NCI-H526 treated with DMSO at 0.1 percent for 48 hours (cell line): Measurements from ENCODE around the gene FGFR1OP2.

Source experiments
- DNase-seq: peaks from one replicate; lab custom pipeline; 2025; lab: John Stamatoyannopoulos, UW

The FGFR1OP2 gene

DNA sequence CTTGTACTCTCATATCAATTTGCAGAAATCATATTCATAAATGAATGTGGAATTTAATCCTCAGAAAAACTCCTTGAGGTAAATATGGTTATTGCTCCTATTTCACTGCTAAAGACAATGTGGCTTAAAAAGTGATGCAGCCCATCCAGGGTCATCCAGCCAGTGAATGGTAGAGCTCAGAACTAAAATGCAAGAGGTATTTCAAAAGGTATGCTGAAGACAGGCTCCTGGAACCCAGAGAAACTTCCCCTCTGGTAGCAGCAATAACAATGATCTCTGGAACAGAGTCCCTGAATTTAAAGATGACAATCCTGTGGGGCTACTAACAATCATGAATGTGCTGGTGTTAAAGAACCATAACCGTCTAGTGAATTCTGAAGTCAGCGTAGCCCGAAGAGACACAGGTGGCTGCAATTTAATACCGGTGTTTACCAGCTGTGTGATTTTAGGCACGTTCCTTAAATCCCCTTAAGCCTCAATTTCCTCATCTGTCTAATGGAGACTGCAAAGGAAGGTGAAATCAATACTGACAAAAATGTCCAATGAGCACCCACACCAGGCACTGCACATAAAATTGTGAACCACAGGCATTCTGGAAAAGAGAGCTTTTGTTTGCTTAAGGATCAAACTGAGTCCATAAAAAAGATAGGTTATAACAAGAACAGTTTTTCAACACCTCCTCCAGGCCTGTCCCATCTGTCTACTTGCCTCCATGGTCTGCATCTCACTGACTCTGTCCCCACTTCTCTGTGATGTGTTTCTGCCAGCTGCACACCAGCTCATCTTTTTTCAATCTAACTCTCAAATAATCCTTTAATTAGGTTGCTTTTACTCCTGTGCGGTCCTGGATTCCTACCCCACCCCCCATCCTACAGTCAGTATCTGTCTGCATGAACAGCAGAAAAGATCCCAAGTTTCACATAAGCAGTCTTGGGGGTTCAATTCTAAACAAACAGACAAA lies 65.4 kb downstream of the FGFR1OP2 start:
- DNase-seq: no peak

DNA sequence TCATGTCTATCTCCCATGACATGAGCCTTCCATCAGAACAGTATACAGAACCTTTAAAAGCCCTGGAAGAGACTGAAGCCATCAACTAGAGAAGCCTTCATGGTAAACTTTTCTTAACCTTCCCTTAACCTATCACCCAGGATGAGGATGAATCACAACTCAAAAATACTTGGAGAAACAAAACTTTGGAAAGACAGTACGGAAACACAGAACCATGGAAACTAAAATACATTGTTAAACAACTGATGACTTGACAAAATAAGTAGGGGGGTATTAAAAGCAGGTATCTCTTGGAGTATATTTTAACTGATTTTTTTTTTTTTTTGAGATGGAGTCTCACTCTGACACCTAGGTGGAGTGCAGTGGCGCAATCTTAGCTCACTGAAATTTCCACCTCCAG lies 67.2 kb downstream of the FGFR1OP2 start:
- DNase-seq: no peak

DNA sequence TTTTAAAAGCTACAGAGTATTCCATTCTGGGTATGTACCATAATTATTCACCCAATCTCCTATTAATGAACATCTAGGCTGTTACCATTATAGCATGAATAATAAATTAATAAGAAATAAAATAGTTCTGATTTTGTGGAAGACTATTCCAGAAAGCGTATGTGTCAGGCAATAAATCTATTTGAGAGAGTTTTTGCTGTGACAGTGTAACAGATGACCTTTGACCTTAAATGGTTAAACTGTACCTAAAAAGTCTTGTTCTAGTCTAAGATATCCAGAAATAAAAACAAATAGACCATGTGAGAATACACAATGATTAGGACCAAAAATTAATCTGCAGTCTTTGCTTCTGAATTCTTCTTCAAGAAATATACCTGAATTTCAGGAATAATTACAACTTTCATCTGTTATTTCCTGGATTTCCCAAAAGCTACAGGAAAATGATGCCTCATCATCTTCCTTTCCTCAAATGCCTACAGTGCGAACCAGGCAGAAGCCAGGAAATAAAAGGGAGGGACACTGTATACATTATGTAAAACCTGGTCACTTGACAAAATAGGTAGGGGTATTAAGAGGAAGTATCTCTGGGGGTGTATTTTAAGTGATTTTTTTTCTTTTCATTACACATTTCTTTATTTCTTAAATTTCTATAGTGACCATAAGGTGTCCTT lies 68.7 kb downstream of the FGFR1OP2 start:
- no peak for DNase-seq

DNA sequence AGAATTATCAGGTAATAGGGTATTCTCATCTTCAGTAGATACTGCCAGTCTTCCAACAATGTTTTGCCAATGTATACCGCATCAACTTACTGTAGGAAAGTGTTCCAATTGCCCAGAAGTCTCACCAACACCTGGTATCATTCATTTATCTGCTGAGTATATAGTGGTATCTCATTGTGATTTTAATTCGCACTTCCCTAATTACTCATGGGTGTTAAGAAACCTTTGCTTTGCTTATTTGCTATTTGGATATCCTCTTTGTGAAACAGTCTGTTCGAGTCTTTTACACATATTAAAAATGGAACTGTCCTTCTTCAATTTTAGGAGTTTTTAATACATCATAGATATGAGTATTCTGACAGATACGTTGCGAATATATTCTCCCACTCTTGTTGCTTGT lies 69.8 kb downstream of the FGFR1OP2 start:
- no peak for DNase-seq

DNA sequence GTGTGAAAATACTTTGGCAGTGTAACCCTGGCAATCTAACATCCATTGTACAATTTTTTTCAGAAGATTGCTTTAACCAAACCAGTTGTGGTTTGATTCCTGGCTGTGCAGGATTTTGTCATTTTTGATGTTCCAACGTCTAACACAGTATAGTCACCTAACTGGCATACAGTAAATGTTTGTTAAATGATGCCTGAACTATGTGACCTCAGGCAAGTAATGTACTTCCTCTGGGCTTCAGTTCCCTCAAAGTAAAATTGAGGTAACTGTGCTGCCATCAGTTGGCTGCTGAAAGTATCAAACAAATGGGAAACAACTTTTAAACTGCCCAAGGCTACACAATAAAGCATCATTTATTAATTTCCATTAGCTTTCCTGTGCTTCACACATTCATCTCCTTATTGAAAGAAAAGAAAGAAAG lies 71.6 kb downstream of the FGFR1OP2 start:
- no peak for DNase-seq

DNA sequence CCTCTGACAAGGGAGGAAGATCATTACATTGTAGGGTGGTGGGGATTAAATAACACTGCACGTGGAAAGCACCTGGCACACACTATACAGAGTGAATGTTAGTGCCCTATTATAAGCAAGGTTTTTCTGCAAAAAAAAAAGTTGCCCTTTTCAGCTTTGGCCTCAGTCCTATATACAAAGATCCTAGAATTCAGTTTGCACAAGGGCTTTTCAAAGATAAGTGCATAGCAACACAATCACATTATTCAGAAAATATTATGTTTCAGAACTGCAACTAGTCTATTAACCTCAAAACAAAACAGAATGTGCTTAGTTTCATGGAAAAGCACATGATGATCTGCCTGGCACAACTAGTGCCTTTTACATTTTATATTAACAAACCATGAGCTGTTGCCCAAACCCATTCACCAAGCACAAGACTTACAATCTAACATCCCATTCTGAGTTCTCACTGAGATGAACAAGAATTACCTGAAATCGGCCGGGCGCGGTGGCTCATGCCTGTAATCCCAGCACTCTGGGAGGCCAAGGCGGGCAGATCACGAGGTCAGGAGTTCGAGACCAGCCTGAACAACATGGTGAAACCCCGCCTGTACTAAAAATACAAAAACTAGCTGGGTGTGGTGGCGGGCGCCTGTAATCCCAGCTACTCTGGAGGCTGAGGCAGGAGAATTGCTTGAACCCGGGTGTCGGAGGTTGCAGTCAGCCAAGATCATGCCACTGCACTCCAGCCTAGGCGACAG lies 74.1 kb downstream of the FGFR1OP2 start:
- DNase-seq: no peak

DNA sequence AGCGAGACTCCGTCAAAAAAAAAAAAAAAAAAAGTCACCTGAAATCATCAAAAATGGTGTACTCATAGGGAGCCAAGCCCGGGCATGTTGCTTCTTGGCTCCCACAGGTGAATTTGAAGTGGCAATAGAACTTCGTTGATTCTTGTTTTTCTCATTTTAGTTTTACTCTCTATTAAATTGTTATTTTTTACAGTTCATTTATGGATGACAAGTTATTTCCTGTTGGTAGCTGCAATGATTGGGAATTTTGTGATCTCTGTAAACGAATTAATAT lies 74.6 kb downstream of the FGFR1OP2 start:
- DNase-seq: no peak

DNA sequence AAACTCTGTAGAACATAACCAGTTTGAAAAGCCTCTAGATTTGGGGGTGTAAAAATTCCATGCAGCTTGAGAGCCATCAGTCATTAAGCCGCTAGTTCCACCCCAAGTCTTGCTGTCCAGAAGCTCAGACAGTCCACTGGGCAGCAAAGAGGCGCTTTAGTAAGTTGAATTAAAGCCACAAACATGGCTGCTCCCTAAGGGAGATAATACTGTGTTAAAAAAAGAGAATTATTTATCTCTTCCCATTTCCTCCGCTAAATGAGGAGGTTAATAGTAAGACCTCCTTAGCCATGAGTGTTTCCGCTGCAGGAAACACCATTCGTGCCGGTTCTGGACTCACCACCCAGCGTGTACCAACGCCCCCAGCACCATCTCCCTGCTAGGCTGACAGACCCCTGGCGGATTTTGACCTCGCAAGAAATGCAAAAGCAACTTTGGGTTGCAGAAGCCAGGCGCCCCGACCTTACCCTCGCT lies 75.4 kb downstream of the FGFR1OP2 start:
- DNase-seq: no peak

DNA sequence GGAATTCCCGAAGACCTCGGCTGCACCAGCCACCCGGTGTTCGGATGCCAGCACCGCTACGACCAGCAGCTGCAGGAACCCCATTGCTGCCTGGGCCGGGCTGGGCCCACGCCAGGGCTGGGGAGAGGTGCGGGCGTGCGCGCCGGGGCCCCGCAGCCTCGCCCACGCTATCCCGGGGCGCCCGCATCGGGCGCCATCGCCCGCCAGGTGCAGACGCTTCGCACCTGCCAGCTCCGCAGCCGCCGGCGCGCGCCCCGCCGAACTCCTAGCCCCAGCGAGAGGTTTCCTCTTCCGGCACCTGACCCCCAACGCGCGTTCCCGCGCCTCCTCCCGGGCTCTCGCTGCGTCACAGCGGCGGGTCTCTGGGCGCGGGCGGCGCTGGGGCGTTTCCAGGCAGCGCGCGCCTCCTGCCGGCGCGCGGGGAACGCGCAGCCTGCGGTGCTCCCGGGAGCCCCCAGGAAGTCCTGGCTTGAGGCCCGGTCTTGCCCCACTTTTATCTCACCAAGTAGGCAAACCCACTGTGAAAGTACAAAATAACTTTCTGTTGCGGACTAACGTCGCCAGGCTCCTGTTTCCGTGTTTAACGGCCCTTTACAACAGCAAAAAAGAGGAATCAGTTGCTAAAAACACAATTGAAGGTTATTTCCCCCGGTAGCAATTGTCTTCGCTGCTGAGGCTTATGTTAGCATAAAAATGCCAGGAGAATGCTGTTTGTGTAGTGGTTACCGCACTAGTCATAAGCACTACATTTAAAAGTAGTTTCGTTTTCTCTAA lies 76.0 kb downstream of the FGFR1OP2 start, which contains the start of gene TM7SF3:
TM7SF3 (minus strand) TSS at position 300 of the 774 bp plus-strand sequence; CDS start at position 84, 216 bp downstream.
- peak; percentile 87 for DNase-seq

DNA sequence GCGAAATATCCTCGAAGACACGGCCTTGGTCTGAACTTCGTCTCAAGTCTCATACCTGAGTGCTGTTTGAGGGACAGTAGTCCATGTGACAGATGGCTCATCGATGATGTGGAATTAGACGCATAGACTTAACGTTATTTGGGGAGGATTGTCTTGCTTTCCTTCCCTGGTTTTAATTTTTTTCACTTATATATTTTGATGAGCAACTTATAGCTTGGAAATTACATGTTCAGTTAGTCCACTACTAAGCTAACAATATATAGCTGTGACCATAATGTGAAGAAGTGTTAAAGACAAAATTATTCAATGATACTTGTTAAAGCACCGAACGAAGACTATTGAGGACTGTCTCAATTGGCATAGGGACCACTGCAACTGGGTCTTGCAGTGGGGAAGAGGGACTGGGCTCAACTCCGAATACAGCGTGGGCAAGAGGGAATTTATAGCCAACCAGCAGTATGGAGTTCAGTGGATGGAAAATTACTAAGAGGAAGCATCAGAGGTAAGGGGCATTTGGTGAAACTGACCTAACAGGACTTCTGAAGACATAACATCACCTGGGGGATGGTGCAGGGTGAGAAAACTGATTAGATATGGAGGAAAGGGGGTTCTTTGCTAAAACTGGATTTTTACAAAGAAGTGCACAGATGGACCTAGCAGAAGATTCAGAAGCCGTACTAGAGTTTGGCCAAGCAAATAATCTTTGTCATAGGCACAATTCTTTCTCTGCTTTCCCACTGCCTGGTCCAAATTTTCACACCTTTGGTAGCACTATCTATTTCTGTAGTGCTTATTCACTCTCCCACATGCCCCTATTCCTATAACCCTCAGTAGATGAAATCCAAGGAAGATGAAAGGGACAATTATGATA lies 76.8 kb downstream of the FGFR1OP2 start:
- no peak for DNase-seq

DNA sequence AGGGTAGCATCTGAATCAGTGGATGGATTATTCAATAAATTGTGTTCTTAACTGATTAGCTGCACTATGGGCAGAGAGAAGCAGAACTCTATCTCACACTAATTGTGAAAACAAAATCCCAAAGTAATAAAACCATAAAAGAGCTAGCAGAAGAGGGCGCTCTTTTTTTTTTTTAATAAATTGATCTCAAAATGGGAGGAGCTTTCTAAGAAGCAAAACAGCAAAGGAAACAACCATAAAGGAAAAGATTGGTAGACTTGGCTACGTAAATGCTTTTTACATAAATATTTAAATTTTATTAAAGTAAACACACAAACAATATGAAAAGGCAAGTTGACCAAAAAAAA lies 77.4 kb downstream of the FGFR1OP2 start:
- DNase-seq: peak; percentile 35
